T-helper 2 cell (primary cell): ENCODE results near the gene SLC34A1.
"Not testable (repeated sequence)": the region's sequence is repeated elsewhere in the genome, so short reads cannot be mapped to it uniquely, and the experiment has no call there.

Source experiments
- DNase-seq, 5 experiments: peaks; one replicate each; pipeline versions ENCODE4 v3.0.0 to v3.0.0-alpha.2; 2012 to 2022

Gene SLC34A1

DNA sequence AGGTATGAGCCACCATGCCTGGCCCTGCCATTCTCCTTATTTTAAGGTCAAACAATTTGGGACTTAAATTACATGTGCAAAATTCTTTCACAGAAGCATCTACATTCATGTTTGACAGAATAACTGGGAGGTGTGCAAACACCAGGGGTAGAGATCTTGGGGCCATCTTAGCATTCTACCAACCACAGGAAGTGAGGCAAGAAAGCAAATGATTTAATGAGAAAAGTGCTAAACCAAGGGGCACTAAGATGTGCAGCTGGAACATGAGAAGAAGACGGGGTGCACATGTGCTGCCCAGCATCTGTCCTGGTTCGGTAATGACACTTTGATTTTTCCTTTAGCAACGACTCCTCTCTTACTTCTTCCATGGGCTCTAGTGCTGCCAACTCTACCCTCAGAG lies 26.3 kb downstream of the SLC34A1 start:
- DNase-seq, result peak in 1 of 5 experiments; percentile 58

GRCh38 chr5:177412603-177413233 lies 28.5 kb downstream of the SLC34A1 start:
- peak in 1 of 5 experiments; percentile 74 for DNase-seq

- DNase-seq, result no peak
Measured at GRCh38 chr5:177414481-177414880, 30.2 kb downstream of the SLC34A1 start.

GRCh38 chr5:177417081-177417480 lies 32.8 kb downstream of the SLC34A1 start:
- DNase-seq, result not testable (repeated sequence)

DNA sequence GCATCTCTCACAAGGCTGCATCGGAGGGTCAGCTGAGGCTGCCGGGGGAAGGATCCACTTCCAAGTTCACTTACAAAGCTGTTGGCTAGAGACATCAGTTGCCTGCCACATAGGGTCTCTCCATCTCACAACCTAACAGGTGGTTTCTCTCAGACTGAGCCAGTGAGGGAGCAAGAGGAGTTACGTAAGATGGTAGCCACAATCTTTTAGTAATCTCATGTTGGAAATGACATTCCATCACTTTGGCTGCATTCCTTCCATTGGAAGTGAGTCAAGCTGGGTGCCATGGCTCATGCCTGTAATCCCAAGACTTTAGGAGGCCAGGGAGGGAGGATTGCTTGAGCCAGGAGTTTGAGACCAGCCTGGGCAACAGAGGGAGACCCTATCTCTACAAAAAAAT lies 34.8 kb downstream of the SLC34A1 start:
- DNase-seq, result no peak

DNA sequence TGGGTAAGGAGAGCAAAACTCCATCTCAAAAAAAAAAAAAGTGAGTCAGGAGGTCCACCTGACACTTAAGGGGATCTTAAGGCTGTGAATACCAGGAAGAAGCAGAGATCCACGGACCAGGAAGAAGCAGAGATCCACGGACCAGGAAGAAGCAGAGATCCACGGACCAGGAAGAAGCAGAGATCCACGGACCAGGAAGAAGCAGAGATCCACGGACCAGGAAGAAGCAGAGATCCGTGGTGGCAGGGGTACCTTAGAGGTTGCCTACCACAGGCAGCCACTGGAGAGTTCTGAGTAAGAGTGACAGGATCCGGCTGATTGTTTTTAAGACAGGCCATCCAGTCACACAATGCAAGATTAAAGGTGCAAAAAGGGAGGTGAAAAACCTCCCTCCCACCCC lies 36.2 kb downstream of the SLC34A1 start:
- DNase-seq, result not testable (repeated sequence)

- no peak for DNase-seq
Measured at GRCh38 chr5:177421062-177421798, 37.0 kb downstream of the SLC34A1 start.

GRCh38 chr5:177423671-177424070 lies 39.4 kb downstream of the SLC34A1 start:
- DNase-seq, result no peak

DNA sequence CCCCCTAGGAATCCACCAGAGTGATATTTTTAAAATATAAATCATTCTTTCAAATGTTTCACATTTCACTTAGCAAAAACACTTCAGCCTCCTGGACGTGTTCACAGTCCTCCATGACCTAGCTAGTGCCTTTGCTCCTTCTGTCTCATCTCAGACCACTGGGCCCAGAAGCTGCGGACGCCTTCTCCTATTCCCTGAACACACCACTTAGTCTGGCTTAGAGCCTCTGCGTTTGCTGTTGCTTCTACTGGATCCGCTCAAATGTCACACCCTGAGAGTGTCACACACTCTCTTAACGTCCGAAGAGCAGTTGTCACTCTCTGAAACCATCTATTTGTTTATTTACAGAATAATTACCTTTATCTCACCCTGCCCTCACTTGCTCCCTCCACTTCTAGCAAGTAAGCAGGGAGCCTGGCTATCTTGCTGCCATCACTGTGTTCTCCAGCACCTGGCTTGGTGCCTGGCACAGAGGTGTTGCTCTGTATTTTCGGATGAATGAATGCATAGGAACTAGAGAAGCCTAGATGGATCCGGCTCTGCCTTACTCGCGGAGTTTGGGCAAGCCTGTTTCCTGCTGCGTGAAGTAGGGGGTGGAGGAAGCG lies 41.1 kb downstream of the SLC34A1 start:
- no peak for DNase-seq

DNA sequence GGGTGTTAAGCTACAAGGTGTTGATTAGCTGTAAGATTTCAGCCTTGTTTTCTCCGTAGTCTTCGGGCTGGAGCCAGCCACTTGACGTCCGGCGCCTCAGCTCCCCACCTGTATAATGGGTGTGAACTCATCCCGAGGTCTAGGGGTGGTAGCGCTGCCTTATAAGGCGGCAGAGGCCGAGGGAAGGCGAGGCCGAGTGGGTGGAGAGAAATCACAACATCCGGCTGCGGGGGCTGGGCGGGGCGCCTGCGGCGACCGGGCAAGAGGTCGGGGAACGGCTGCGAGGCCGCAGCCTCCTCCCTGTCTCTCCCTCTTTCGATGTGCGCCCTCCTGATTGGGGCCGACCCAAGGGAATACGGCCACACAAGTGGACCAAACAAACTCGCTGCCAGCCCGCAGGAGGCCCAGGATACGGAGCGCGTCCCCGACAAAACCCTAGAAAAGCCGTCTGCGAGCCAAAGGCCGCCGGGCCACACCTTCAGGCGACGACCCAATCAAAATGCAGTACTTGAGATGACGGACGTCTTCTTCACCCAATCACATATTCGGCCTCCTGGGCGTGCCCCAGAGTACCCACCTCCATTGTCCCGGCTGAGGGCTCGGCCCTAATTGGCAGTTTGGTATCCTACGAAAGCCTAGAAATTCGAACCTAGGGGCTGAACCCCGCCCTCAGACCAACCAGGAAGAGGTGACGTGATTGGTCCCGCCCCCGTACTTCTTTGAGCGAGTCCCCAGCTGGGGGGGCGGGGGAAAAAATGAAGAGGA lies 41.7 kb downstream of the SLC34A1 start:
- peak; percentile 96 to 100 (median 100) for DNase-seq

GRCh38 chr5:177426566-177427210 lies 42.5 kb downstream of the SLC34A1 start, which contains the start of gene GRK6:
Gene GRK6, plus strand, starts transcription at chr5:177426676. Its CDS starts 170 bp downstream, at chr5:177426846.
- DNase-seq, result peak; percentile 42 to 88 (median 64)

DNA sequence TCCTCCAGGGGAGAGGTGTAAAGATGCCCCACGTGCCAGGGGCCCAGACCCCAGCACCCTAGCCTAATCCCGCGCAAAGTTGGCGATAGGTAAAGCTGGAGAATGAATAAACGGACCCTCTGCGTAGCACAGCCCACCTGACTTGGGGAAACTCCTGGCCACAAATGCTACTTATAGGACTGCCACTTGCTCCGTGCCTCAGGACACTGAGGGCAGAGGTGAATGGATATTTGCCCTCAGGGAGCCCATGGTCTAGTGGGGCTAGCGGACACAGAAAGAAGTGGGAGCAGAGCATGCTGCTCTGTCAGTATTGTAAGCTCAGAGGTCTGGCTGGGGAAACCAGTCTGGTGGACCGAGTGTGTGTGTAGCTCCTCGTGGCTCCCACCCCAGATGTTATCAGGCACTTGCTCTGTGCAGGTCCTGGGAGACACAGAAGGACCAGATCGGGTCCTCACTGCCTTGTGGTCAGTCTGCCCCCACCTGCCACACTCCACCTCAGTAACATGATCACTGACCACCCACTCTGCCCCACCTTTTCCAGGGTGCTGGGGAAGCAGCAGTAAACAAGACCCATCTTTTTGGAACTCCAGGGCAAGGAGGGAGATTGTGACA lies 43.1 kb downstream of the SLC34A1 start:
- DNase-seq, result peak in 1 of 5 experiments; percentile 43

GRCh38 chr5:177427919-177428573 lies 43.8 kb downstream of the SLC34A1 start:
- DNase-seq, result peak in 1 of 5 experiments; percentile 69

DNA sequence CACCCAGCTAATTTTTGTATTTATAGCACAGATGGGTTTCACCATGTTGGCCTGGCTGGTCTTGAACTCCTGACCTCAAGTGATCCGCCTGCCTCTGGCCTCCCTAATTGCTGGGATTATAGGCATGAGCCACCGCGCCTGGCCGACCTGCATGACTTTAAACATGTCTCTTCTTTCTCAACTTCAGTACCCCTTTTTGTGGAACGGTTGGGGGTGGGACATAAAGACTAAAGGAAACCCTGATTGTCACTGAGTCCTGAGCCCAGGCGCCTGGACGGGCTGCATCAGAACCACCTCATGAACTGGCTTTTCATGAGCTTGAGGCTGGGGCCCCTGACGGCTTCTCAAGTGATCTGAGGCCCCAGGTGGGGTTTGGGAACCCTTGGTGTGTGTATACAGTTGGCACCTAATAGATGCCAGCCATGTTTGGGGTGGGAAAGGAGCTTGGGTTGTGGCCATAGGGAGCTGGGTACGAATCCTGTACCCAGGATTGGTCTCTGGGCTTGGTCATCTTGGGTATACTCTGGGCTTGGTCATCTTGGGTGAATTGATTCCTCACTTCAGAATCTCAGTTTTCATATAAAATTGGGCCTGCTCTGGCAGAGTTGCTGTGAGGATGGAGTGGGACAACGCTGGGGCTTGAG lies 44.5 kb downstream of the SLC34A1 start:
- DNase-seq, result no peak

- peak; percentile 43 to 97 (median 77) for DNase-seq
Measured at GRCh38 chr5:177429248-177430040, 45.2 kb downstream of the SLC34A1 start.

- DNase-seq, result no peak
Measured at GRCh38 chr5:177430140-177430951, 46.1 kb downstream of the SLC34A1 start.

- DNase-seq, result peak in 1 of 5 experiments; percentile 53
Measured at GRCh38 chr5:177430972-177431316, 46.7 kb downstream of the SLC34A1 start.

DNA sequence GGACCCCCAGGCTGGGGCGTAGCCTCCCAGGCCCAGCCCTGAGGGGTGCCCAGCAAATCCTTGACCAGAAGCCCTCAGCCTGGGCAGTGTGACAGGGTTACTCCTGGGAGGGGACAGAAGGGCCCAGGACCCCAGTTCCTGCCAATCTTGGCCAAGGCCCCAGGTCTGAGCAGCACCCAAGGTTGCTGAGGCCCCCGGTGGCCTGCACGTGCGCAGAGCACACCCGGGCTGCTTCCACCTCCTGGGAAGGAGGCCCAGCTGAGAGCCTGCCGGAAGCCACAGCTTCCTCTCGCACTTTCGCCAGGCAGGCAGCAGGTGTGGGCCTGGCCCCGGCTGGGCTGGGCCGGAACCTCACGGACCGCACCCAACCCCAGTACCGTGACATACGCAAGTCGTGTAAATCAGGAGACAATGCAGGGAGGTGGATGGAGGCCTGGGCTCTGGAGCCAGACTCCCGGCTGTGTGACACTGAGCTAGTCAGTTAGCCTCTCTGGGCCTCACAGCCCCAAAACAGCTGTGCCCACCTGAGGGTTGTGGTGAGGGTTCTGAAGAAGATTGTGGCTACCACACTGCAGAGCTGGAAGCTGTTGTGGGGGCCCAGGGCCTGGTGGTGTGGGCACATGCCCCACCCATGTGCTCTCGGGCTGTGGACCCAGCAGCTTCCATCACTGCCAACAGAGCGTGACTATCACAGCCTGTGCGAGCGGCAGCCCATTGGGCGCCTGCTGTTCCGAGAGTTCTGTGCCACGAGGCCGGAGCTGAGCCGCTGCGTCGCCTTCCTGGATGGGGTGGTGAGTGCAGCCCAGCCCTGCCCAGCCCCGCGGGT lies 47.3 kb downstream of the SLC34A1 start:
- peak; percentile 34 to 99 (median 67) for DNase-seq
